SK-MEL-5 (cell line): ENCODE data around the gene ARVCF. TPM values are rescaled to one million over a fixed set of nuclear protein-coding genes. Genes with fewer than 3 reads are reported as not detected.

Source experiments
- DNase-seq: peaks from one replicate; pipeline ENCODE4 v3.0.0-alpha.2; 2016; ENCODE audit warnings: low read depth, low spot score
- in situ Hi-C: cut with HindIII; loops from 2 replicates; pipeline ENCODE4 v1.10.0; 2016; ENCODE audit warnings: low sequenced_read_pairs, high pct_unique_total_duplicates, low pct_unique_long_range_greater_than_20kb
- total RNA-seq: library from RNA; depleted of rRNA; stranded (reverse); fragments of >200 nt; shearing (Covaris generic); gene quantifications from 2 replicates; pipeline ENCODE4 v1.2.3, GENCODE V29; 2014

The ARVCF gene
- total RNA-seq, 1 experiment from 2014 or later: 5.4 TPM

- in situ Hi-C loops: no loop called here
- no peak for DNase-seq
Observed at GRCh38 chr22:20055654-20056053, 39.0 kb upstream of the ARVCF start.

- DNase-seq: no peak
- in situ Hi-C loops: no loop called here
Observed at GRCh38 chr22:20055144-20055543, 38.5 kb upstream of the ARVCF start.

GRCh38 chr22:20054485-20054884 lies 37.9 kb upstream of the ARVCF start:
- in situ Hi-C loops: no loop called here

GRCh38 chr22:20054034-20054427 lies 37.4 kb upstream of the ARVCF start:
- in situ Hi-C loops: no loop called here

More at GRCh38 chr22:20054485-20054884, 37.9 kb upstream of the ARVCF start:
- no peak for DNase-seq

GRCh38 chr22:20053407-20054033 lies 36.9 kb upstream of the ARVCF start:
- DNase-seq: no peak
- in situ Hi-C loops: no loop called here

More at GRCh38 chr22:20054034-20054427, 37.4 kb upstream of the ARVCF start:
- no peak for DNase-seq

GRCh38 chr22:20052309-20053259 lies 36.0 kb upstream of the ARVCF start:
- in situ Hi-C loops: no loop called here
- DNase-seq: no peak

- no peak for DNase-seq
- in situ Hi-C loops: no loop called here
Observed at GRCh38 chr22:20051927-20052308, 35.3 kb upstream of the ARVCF start.

GRCh38 chr22:20046730-20047129 lies 30.1 kb upstream of the ARVCF start:
- DNase-seq: no peak
- in situ Hi-C loops: no loop called here

- in situ Hi-C loops: no loop called here
- no peak for DNase-seq
Observed at GRCh38 chr22:20044495-20045151, 28.0 kb upstream of the ARVCF start.

GRCh38 chr22:20043997-20044342 lies 27.3 kb upstream of the ARVCF start:
- no peak for DNase-seq
- in situ Hi-C loops: no loop called here

- DNase-seq: no peak
- in situ Hi-C loops: no loop called here
Observed at GRCh38 chr22:20043057-20043996, 26.7 kb upstream of the ARVCF start.

- in situ Hi-C loops: no loop called here
Observed at GRCh38 chr22:20040327-20041200, 23.9 kb upstream of the ARVCF start.

GRCh38 chr22:20039683-20040325 lies 23.2 kb upstream of the ARVCF start:
- no peak for DNase-seq
- in situ Hi-C loops: no loop called here

More at GRCh38 chr22:20040327-20041200, 23.9 kb upstream of the ARVCF start:
- DNase-seq: no peak

- in situ Hi-C loops: no loop called here
- no peak for DNase-seq
Observed at GRCh38 chr22:20038574-20038973, 22.0 kb upstream of the ARVCF start.

- DNase-seq: no peak
- in situ Hi-C loops: no loop called here
Observed at GRCh38 chr22:20037419-20037818, 20.8 kb upstream of the ARVCF start.
